ENCODE data around the gene SAMD4B.
"Not testable (repeated sequence)": the region's sequence is repeated elsewhere in the genome, so short reads cannot be mapped to it uniquely, and the experiment has no call there.

The SAMD4B gene

DNA sequence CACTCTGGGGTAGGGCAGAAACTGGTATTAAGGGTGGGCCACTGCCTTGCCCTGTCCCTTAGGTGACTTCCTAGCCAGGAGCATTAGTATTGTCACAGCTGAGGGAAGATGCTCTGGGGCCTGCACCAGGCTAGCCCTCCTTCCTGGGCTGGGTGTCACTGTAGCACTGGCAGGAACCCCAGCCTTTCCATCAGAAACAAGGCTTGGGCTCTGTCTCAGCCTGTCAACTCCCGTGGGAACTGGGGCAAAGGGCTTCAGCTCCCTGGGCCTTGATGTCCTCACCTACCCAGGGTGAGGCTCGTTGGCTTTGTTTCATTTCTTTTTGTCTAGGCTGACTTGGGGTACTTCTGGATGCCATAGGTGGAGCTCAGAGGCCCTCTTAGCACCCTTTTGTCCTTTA is 30.7 kb downstream of the SAMD4B start:
- no peak for DNase-seq

GRCh38 chr19:39375929-39376328 is 33.7 kb downstream of the SAMD4B start:
- no peak for DNase-seq

GRCh38 chr19:39377373-39378362 is 35.4 kb downstream of the SAMD4B start:
- no peak for DNase-seq

- not testable (repeated sequence) for DNase-seq
Measured at GRCh38 chr19:39379366-39379765, 37.1 kb downstream of the SAMD4B start.

DNA sequence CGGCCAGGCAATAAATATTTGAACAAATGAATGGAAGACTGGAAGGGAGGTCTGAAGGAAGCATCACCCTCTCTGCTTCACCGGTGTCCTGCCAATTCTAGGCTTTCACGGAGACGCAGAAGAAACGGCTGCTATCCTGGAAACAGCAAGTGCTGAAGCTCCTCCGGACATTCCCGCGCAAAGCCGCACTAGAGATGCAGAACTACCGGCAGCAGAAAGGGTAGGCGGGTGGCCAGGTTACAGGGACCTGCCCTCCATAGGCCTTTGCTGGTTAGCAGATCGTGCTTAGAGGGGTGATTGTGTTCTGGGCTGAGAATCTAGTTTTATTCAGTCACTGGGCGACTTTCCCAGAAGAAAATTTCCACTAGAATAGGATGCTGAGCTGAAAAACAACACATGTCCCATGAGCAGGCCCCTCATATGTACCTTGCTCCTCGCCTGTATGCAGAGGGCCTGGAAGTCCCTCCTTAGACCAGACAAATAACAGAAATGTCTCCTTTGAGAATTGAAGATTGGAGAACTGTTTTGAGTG is 37.7 kb downstream of the SAMD4B start:
- no peak for DNase-seq

GRCh38 chr19:39380521-39381502 is 38.6 kb downstream of the SAMD4B start:
- no peak for DNase-seq

- no peak for DNase-seq
Measured at GRCh38 chr19:39381910-39382611, 39.8 kb downstream of the SAMD4B start.

GRCh38 chr19:39382991-39383828 is 41.0 kb downstream of the SAMD4B start:
- no peak for DNase-seq

- DNase-seq, result no peak
Measured at GRCh38 chr19:39384839-39385568, 42.8 kb downstream of the SAMD4B start.

GRCh38 chr19:39385629-39386411 is 43.6 kb downstream of the SAMD4B start:
- DNase-seq, result no peak

- DNase-seq, result no peak
Measured at GRCh38 chr19:39386557-39386956, 44.3 kb downstream of the SAMD4B start.

- DNase-seq, result no peak
Measured at GRCh38 chr19:39388657-39389056, 46.4 kb downstream of the SAMD4B start.

GRCh38 chr19:39389631-39390414 is 47.6 kb downstream of the SAMD4B start:
- DNase-seq, result no peak

DNA sequence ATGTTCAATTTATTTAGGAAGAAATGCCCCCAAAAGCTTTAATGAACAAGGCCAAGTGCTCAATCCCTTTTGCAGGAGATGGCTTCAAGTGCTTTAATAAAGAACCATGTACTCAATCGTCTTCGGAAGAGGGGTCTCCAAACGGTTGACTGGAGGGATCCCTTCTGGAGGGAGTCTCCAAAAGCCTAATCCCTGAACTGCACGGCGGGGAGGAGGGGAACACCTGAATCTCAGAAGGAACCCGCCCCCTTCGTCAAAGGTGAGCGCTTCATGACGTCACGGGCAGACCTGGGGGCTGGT is 48.2 kb downstream of the SAMD4B start:
- DNase-seq, result peak; percentile 82

- peak; percentile 94 for DNase-seq
Measured at GRCh38 chr19:39390751-39391437, 48.7 kb downstream of the SAMD4B start, which contains the start of the genes MED29 and PAF1. Gene MED29, plus strand, starts transcription at chr19:39391378. Its CDS starts 45 bp downstream, at chr19:39391423. Gene PAF1, minus strand, starts transcription at chr19:39391106. Its CDS starts 242 bp downstream, at chr19:39390864.

DNA sequence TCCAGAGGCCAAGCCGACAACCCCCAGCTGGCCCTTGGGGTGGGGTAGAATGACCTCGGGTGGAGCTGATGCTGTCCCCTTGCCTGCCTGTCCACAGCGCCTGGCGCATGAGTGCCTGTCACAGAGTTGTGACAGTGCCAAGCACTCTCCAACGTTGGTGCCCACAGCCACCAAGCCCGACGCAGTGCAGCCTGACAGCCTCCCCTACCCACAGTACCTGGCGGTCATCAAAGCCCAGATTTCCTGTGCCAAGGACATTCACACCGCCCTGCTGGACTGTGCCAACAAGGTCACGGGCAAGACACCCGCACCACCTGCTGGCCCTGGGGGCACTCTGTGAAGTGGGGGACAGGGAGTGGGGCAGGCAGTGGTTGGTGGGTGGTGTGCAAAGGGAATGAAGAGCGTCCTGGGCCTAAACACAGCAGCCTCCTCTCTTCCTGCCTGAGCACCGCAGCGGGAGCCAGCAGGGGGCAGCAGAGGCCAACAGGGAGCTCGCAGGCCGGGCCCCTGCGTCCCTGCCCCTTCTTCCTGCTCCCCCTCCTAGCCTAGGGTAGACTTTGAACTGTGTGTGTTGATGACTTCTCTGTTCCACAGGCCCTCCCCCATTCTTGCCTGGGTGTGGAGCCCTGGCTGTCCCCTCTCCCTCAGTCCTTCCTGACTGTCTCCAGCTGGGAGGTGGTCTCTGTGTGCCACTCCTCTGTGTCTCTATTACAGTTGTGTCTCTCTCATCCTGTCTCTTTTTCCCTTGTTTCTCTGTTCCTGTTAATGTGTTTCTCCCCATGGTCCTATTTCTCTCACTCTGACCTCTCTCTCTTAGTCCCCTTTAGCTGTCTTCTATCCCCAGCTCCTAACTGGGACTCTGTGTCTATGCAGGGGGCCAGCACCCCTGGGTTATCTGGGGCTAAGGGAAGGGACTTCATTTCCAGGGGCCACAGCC is 55.4 kb downstream of the SAMD4B start:
- peak; percentile 97 for DNase-seq

DNA sequence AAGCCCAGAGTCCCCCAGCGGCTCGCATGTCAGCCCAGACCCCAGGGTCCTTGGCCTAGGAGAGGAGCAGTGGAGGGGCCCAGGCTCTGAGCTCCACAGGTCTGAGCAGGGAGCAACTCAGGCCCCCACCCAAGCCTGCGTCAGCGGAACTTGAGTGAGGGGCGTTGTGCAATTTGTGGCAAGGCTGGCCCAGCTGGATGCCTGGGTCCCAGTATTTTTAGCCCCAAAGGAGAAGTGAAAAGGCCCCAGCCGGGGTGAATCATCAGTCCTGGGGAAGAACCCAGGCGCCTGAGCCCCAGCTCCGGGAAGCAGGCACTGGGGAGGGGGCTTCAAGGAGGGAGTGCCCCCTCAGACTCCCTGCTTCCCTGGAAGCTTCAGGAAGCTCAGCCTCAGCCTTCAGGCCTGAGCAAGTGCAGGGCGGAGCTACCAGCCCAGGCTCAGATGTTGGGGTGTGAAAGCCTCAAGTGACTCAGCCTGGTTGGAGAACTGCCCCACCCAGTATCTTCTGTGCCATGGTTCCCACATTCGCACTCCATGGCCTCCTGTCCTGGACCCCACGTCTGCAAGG is 56.2 kb downstream of the SAMD4B start:
- peak; percentile 51 for DNase-seq

Data from activated CD4-positive, alpha-beta T cell treated with anti-CD3 and anti-CD28 coated beads, Interleukin-2, amount 50 U/mL, for 1 hour (primary cell).